ENCODE results near the gene MARF1.
"Not testable (repeated sequence)": the region's sequence is repeated elsewhere in the genome, so short reads cannot be mapped to it uniquely, and the experiment has no call there.

Gene MARF1, protein sequence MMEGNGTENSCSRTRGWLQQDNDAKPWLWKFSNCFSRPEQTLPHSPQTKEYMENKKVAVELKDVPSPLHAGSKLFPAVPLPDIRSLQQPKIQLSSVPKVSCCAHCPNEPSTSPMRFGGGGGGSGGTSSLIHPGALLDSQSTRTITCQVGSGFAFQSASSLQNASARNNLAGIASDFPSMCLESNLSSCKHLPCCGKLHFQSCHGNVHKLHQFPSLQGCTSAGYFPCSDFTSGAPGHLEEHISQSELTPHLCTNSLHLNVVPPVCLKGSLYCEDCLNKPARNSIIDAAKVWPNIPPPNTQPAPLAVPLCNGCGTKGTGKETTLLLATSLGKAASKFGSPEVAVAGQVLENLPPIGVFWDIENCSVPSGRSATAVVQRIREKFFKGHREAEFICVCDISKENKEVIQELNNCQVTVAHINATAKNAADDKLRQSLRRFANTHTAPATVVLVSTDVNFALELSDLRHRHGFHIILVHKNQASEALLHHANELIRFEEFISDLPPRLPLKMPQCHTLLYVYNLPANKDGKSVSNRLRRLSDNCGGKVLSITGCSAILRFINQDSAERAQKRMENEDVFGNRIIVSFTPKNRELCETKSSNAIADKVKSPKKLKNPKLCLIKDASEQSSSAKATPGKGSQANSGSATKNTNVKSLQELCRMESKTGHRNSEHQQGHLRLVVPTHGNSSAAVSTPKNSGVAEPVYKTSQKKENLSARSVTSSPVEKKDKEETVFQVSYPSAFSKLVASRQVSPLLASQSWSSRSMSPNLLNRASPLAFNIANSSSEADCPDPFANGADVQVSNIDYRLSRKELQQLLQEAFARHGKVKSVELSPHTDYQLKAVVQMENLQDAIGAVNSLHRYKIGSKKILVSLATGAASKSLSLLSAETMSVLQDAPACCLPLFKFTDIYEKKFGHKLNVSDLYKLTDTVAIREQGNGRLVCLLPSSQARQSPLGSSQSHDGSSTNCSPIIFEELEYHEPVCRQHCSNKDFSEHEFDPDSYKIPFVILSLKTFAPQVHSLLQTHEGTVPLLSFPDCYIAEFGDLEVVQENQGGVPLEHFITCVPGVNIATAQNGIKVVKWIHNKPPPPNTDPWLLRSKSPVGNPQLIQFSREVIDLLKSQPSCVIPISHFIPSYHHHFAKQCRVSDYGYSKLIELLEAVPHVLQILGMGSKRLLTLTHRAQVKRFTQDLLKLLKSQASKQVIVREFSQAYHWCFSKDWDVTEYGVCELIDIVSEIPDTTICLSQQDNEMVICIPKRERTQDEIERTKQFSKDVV (N-terminal part only)

GRCh38 chr16:15643048-15643945 lies at the start of gene MARF1:
TSS of gene MARF1 (minus strand) at chr16:15643154. CDS start at chr16:15639233, 3,921 bp downstream.
- peaks cover 45% of the 10 kb centered on the region for H3K4me1 Mint-ChIP-seq (ENCODE audit: low read depth)

GRCh38 chr16:15692508-15692907 lies 49.6 kb upstream of the MARF1 start:
- not testable (repeated sequence) for DNase-seq (ENCODE audit: low spot score); H3K27me3 Mint-ChIP-seq (ENCODE audit: low read depth); H3K27ac Mint-ChIP-seq; H3K9me3 Mint-ChIP-seq; H3K4me1 Mint-ChIP-seq (ENCODE audit: low read depth); H3K4me3 Mint-ChIP-seq
- H3K36me3 Mint-ChIP-seq (ENCODE audit: low read depth): peaks cover 67% of the 10 kb centered on the region

More at GRCh38 chr16:15643048-15643945, at the start of gene MARF1:
- no peaks in the 10 kb centered on the region for H3K9me3 Mint-ChIP-seq
- H3K36me3 Mint-ChIP-seq (ENCODE audit: low read depth): peaks cover 15% of the 10 kb centered on the region
- H3K27ac Mint-ChIP-seq: peak within 1 kb of the TSS; percentile 96
- no peaks in the 10 kb centered on the region for H3K27me3 Mint-ChIP-seq (ENCODE audit: low read depth)
- peak within 1 kb of the TSS; percentile 93 for H3K4me3 Mint-ChIP-seq
- DNase-seq (ENCODE audit: low spot score): peak; percentile 99

DNA sequence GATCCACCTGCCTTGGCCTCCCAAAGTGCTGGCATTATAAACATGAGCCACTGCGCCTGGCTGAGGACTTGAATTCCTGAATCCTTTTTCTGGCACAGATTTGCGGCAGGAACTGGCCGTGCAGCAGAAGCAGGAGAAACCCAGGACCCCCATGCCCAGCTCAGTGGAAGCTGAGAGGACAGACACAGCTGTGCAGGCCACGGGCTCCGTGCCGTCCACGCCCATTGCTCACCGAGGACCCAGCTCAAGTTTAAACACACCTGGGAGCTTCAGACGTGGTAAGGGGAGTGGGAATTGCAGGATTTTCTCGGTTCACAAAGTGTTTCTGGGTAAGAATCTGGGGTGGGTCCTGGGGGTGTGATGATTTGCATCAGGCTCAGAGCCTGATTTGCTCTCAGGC lies 48.1 kb upstream of the MARF1 start:
- H3K4me3 Mint-ChIP-seq: no peak overlapping the region
- no peaks in the 10 kb centered on the region for H3K4me1 Mint-ChIP-seq (ENCODE audit: low read depth)
- DNase-seq (ENCODE audit: low spot score): no peak
- H3K36me3 Mint-ChIP-seq (ENCODE audit: low read depth): peaks cover 64% of the 10 kb centered on the region
- H3K9me3 Mint-ChIP-seq: no peaks in the 10 kb centered on the region
- no peaks in the 10 kb centered on the region for H3K27me3 Mint-ChIP-seq (ENCODE audit: low read depth)
- no peak overlapping the region for H3K27ac Mint-ChIP-seq

DNA sequence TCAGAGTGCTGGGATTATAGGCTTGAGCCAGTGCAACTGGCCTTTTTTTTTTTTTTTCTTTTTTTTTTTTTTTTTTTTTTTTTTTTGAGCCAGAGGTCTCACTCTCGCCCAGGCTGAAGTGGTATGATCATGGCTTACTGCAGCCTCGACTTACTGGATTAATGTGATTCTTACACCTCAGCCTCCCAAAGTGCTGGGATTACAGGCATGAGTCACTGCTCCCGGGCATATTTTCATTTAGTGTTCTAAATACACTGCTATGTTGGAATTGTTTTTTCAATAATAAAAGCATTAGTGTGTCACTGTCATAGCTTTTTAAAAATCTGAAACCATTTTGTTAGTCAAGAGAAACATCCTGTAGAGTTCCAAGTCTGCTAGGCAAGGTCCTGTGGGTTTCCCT lies 47.3 kb upstream of the MARF1 start:
- no peak overlapping the region for H3K4me3 Mint-ChIP-seq
- H3K27me3 Mint-ChIP-seq (ENCODE audit: low read depth): no peaks in the 10 kb centered on the region
- H3K36me3 Mint-ChIP-seq (ENCODE audit: low read depth): peaks cover 64% of the 10 kb centered on the region
- no peak overlapping the region for H3K27ac Mint-ChIP-seq
- H3K4me1 Mint-ChIP-seq (ENCODE audit: low read depth): no peaks in the 10 kb centered on the region
- no peaks in the 10 kb centered on the region for H3K9me3 Mint-ChIP-seq
- no peak for DNase-seq (ENCODE audit: low spot score)

- Mint-ChIP-seq H3K4me3 (no peak overlapping the region), H3K36me3 (ENCODE audit: low read depth) (peaks cover 63% of the 10 kb centered on the region), H3K27ac (no peak overlapping the region), H3K27me3 (ENCODE audit: low read depth) (no peaks in the 10 kb centered on the region), H3K9me3 (no peaks in the 10 kb centered on the region), H3K4me1 (ENCODE audit: low read depth) (no peaks in the 10 kb centered on the region)
- DNase-seq (ENCODE audit: low spot score): no peak
Measured at GRCh38 chr16:15689290-15689689, 46.3 kb upstream of the MARF1 start.

DNA sequence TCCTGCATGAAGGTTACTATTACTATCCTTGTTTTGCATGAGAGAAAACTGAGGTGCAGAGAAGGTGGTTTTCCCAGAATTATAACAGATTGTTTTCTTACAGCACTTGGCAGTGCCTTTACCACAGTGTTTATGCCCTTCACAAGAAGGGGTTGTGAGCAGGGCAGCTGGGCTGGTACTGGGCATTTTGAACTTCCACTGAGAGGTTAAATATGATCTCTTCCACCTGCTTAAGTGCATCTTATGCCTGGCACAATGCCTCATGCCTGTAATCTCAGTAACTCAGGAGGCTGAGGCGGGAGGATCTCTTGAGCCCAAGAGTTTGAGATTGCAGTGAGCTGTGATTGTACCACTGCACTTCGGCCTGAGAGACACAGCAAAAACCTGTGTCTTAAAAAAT lies 43.3 kb upstream of the MARF1 start:
- H3K9me3 Mint-ChIP-seq: no peaks in the 10 kb centered on the region
- peaks cover 58% of the 10 kb centered on the region for H3K36me3 Mint-ChIP-seq (ENCODE audit: low read depth)

DNA sequence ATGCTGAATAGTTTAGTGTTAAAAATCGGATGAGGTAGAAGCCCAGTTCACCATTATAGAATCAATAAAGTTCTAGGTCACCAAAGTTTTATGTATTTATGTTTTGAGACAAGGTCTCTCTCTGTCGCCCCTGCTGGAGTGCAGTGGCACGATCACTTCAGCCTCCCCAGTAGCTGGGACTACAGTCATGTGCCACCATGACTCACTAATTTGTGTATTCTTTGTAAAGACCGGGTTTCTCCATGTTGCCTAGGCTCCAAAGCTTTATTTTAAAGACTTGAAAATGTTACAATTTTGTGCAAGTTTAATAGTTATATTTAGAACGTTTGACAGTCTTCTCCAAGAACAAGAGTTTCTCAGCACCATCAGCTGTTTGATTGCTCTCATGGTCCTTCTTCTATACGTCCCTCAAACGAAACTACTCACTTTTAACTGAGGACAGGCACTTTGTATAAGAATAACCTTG lies 39.2 kb upstream of the MARF1 start:
- no peak overlapping the region for H3K27ac Mint-ChIP-seq

More for the DNA sequence above, 43.3 kb upstream of the MARF1 start:
- DNase-seq (ENCODE audit: low spot score): no peak
- no peak overlapping the region for H3K27ac Mint-ChIP-seq
- peaks cover 5% of the 10 kb centered on the region for H3K4me1 Mint-ChIP-seq (ENCODE audit: low read depth)
- H3K27me3 Mint-ChIP-seq (ENCODE audit: low read depth): no peaks in the 10 kb centered on the region
- H3K4me3 Mint-ChIP-seq: no peak overlapping the region

GRCh38 chr16:15677447-15677846 lies 34.5 kb upstream of the MARF1 start:
- H3K27me3 Mint-ChIP-seq (ENCODE audit: low read depth): no peaks in the 10 kb centered on the region
- no peak overlapping the region for H3K4me3 Mint-ChIP-seq
- peaks cover 31% of the 10 kb centered on the region for H3K4me1 Mint-ChIP-seq (ENCODE audit: low read depth)
- DNase-seq (ENCODE audit: low spot score): no peak
- peaks cover 66% of the 10 kb centered on the region for H3K36me3 Mint-ChIP-seq (ENCODE audit: low read depth)
- peak overlapping the region; percentile 2 for H3K27ac Mint-ChIP-seq
- no peaks in the 10 kb centered on the region for H3K9me3 Mint-ChIP-seq

More for the DNA sequence above, 39.2 kb upstream of the MARF1 start:
- Mint-ChIP-seq H3K27me3 (ENCODE audit: low read depth) (no peaks in the 10 kb centered on the region), H3K36me3 (ENCODE audit: low read depth) (peaks cover 53% of the 10 kb centered on the region), H3K9me3 (no peaks in the 10 kb centered on the region), H3K4me3 (no peak overlapping the region), H3K4me1 (ENCODE audit: low read depth) (peaks cover 8% of the 10 kb centered on the region)
- DNase-seq (ENCODE audit: low spot score): peak; percentile 30

DNA sequence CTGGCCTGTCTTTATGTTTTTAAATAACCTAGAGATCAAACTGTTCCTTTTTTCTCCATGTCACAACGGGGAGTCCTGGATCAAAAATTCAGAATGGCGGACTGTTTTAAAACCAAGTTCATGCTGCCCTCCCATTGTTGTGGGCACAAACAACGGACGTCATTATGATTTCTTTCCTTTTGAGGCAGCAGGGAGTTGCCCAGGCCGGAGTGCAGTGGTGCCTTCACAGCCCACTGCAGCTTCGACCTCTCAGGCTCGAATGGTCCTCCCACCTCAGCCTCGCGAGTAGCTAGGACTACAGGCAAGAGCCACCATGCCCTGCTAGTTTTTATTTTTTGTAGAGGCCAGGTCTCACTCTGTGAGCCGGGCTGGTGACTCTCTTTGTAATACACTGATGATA lies 33.6 kb upstream of the MARF1 start:
- H3K9me3 Mint-ChIP-seq: no peaks in the 10 kb centered on the region
- H3K4me3 Mint-ChIP-seq: no peak overlapping the region
- H3K4me1 Mint-ChIP-seq (ENCODE audit: low read depth): peaks cover 36% of the 10 kb centered on the region
- H3K36me3 Mint-ChIP-seq (ENCODE audit: low read depth): peaks cover 64% of the 10 kb centered on the region
- no peaks in the 10 kb centered on the region for H3K27me3 Mint-ChIP-seq (ENCODE audit: low read depth)
- H3K27ac Mint-ChIP-seq: peak overlapping the region; percentile 4
- no peak for DNase-seq (ENCODE audit: low spot score)

GRCh38 chr16:15674571-15674970 lies 31.6 kb upstream of the MARF1 start:
- Mint-ChIP-seq H3K4me3 (no peak overlapping the region), H3K9me3 (no peaks in the 10 kb centered on the region), H3K27me3 (ENCODE audit: low read depth) (no peaks in the 10 kb centered on the region), H3K4me1 (ENCODE audit: low read depth) (peaks cover 39% of the 10 kb centered on the region), H3K36me3 (ENCODE audit: low read depth) (peaks cover 65% of the 10 kb centered on the region), H3K27ac (peak overlapping the region; percentile 97)
- no peak for DNase-seq (ENCODE audit: low spot score)

GRCh38 chr16:15672514-15673167 lies 29.7 kb upstream of the MARF1 start:
- Mint-ChIP-seq H3K27me3 (ENCODE audit: low read depth) (no peaks in the 10 kb centered on the region), H3K36me3 (ENCODE audit: low read depth) (peaks cover 57% of the 10 kb centered on the region), H3K27ac (peak overlapping the region; percentile 97), H3K4me3 (peak overlapping the region; percentile 81), H3K9me3 (no peaks in the 10 kb centered on the region), H3K4me1 (ENCODE audit: low read depth) (peaks cover 38% of the 10 kb centered on the region)
- peak; percentile 67 for DNase-seq (ENCODE audit: low spot score)

DNA sequence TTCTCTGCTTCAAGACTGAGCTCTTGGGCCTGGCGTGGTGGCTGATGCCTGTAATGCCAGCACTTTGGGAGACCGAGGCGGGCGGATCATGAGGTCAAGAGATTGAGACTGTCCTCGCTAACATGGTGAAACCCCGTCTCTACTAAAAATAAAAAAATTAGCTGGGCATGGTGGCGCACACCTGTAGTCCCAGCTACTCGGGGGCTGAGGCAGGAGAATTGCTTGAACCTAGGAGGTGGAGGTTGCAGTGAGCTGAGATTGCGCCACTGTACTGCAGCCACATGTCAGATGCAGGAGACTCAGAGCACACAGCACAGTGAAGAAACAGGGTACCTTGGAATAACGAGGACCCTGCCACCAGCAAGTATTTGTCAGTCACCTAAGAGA lies 29.2 kb upstream of the MARF1 start:
- H3K27me3 Mint-ChIP-seq (ENCODE audit: low read depth); H3K9me3 Mint-ChIP-seq; DNase-seq (ENCODE audit: low spot score): not testable (repeated sequence)
- H3K36me3 Mint-ChIP-seq (ENCODE audit: low read depth): peaks cover 59% of the 10 kb centered on the region
- H3K4me1 Mint-ChIP-seq (ENCODE audit: low read depth): peaks cover 38% of the 10 kb centered on the region
- H3K27ac Mint-ChIP-seq: peak overlapping the region; percentile 97
- peak overlapping the region; percentile 36 for H3K4me3 Mint-ChIP-seq
